Skin of body (tissue), 2 donors: Measurements from ENCODE around the gene AARS2. TPM values are rescaled to one million over a fixed set of nuclear protein-coding genes. Genes with fewer than 3 reads are reported as not detected.

Source experiments
- DNase-seq: peaks from one replicate; lab custom pipeline; 2025; lab: John Stamatoyannopoulos, UW
- total RNA-seq: library from RNA; depleted of rRNA; stranded (reverse); fragments of >200 nt; gene quantifications from one replicate; pipeline ENCODE4 v1.2.3, GENCODE V29; 2014

AARS2 gene
- total RNA-seq, 1 donor from 2014 or later: 14.2 TPM

GRCh38 chr6:44301782-44302564, 11.2 kb downstream of the AARS2 start:
- DNase-seq: no peak

GRCh38 chr6:44301106-44301505, 12.0 kb downstream of the AARS2 start:
- DNase-seq: no peak

- no peak for DNase-seq
Observed at GRCh38 chr6:44300292-44300823, 12.8 kb downstream of the AARS2 start.

GRCh38 chr6:44298864-44299263, 14.3 kb downstream of the AARS2 start:
- no peak for DNase-seq

- DNase-seq: no peak
Observed at GRCh38 chr6:44298055-44298803, 14.9 kb downstream of the AARS2 start.

GRCh38 chr6:44297063-44298038, 15.8 kb downstream of the AARS2 start:
- DNase-seq: no peak

GRCh38 chr6:44294832-44295791, 18.0 kb downstream of the AARS2 start:
- no peak for DNase-seq

- DNase-seq: no peak
Observed at GRCh38 chr6:44292661-44293365, 20.3 kb downstream of the AARS2 start.

GRCh38 chr6:44291841-44292240, 21.3 kb downstream of the AARS2 start:
- DNase-seq: no peak

GRCh38 chr6:44289726-44290260, 23.4 kb downstream of the AARS2 start:
- DNase-seq: no peak

GRCh38 chr6:44286747-44287146, 26.4 kb downstream of the AARS2 start:
- DNase-seq: no peak

- DNase-seq: no peak
Observed at GRCh38 chr6:44286285-44286565, 26.9 kb downstream of the AARS2 start.

- no peak for DNase-seq
Observed at GRCh38 chr6:44285552-44286284, 27.4 kb downstream of the AARS2 start.

GRCh38 chr6:44284867-44285266, 28.3 kb downstream of the AARS2 start:
- DNase-seq: no peak

- DNase-seq: no peak
Observed at GRCh38 chr6:44284121-44284520, 29.0 kb downstream of the AARS2 start.

GRCh38 chr6:44278774-44279697, 34.1 kb downstream of the AARS2 start:
- no peak for DNase-seq

- DNase-seq: no peak
Observed at GRCh38 chr6:44278315-44278714, 34.8 kb downstream of the AARS2 start.

GRCh38 chr6:44277763-44278162, 35.4 kb downstream of the AARS2 start:
- DNase-seq: no peak
